Mesenchymal stem cell (in vitro differentiated cells and primary cell): ENCODE data around the gene ELK3.

ENCODE experiments used
- DNase-seq: peaks from one replicate; pipeline ENCODE4 v3.0.0-alpha.2; 2013
- H2AFZ ChIP-seq: one replicate; pipeline ENCODE4 v1.6.1; 2013; ENCODE audit warnings: low read depth, mild to moderate bottlenecking, control low read depth, inconsistent platforms, low read length, moderate library complexity
- H2AK5ac ChIP-seq: 2 replicates; pipeline ENCODE4 v1.6.1; 2013; ENCODE audit warnings: low read length, moderate library complexity, mild to moderate bottlenecking, inconsistent platforms; ENCODE audit not compliant: severe bottlenecking
- H2BK120ac ChIP-seq: one replicate; pipeline ENCODE4 v1.6.1; 2013; ENCODE audit warnings: low read depth, mild to moderate bottlenecking, inconsistent platforms, low read length, moderate library complexity
- H2BK12ac ChIP-seq, 2 experiments: one replicate each; pipeline ENCODE4 v1.6.1; 2013; ENCODE audit warnings: inconsistent platforms in 2 of 2, low read length in 2 of 2, mild to moderate bottlenecking in 2 of 2, moderate library complexity in 2 of 2, control low read depth in 1 of 2
- H2BK15ac ChIP-seq: one replicate; pipeline ENCODE4 v1.6.1; 2013; ENCODE audit warnings: mild to moderate bottlenecking, low read depth, inconsistent platforms; ENCODE audit not compliant: poor library complexity, severe bottlenecking
- H2BK5ac ChIP-seq: 2 replicates; pipeline ENCODE4 v1.6.1; 2013; ENCODE audit warnings: low read depth, mild to moderate bottlenecking, low read length, control low read depth, inconsistent platforms; ENCODE audit not compliant: poor library complexity, severe bottlenecking
- H3K14ac ChIP-seq, 2 experiments: one replicate each; pipeline ENCODE4 v1.6.1; 2013; ENCODE audit warnings: inconsistent platforms in 2 of 2, low read length in 2 of 2, control low read depth in 1 of 2, mild to moderate bottlenecking in 1 of 2, moderate library complexity in 1 of 2
- H3K18ac ChIP-seq, 2 experiments: one replicate each; pipeline ENCODE4 v1.6.1; 2013; ENCODE audit warnings: inconsistent platforms in 2 of 2, low read length in 2 of 2, control low read depth in 1 of 2, low read depth in 1 of 2, mild to moderate bottlenecking in 1 of 2
- H3K23ac ChIP-seq, 2 experiments: one replicate each; pipeline ENCODE4 v1.6.1; 2013; ENCODE audit warnings: inconsistent platforms in 2 of 2, low read length in 2 of 2, mild to moderate bottlenecking in 2 of 2, moderate library complexity in 2 of 2, control low read depth in 1 of 2
- H3K27ac ChIP-seq: 2 replicates; pipeline ENCODE4 v1.5.1; 2013; ENCODE audit warnings: mild to moderate bottlenecking, moderate library complexity, low read length, control low read depth, inconsistent platforms; ENCODE audit not compliant: poor library complexity, severe bottlenecking
- H3K27me3 ChIP-seq, 2 experiments: 2 replicates each; pipeline versions ENCODE4 v1.6.1 to v1.7.0; 2013; ENCODE audit warnings: low read length in 2 of 2, mild to moderate bottlenecking in 2 of 2, moderate library complexity in 2 of 2, control low read depth in 1 of 2, inconsistent platforms in 1 of 2; ENCODE audit not compliant: control insufficient read depth in 1 of 2, insufficient read depth in 1 of 2
- H3K36me3 ChIP-seq, 2 experiments: 2 replicates each; pipeline versions ENCODE4 v1.6.1 to v1.7.0; 2013; ENCODE audit warnings: low read length in 2 of 2, control low read depth in 1 of 2, inconsistent platforms in 1 of 2, low read depth in 1 of 2, mild to moderate bottlenecking in 1 of 2; ENCODE audit not compliant: insufficient read depth in 2 of 2, control insufficient read depth in 1 of 2
- H3K4ac ChIP-seq, 2 experiments: one replicate each; pipeline ENCODE4 v1.6.1; 2013; ENCODE audit warnings: inconsistent platforms in 2 of 2, low read length in 2 of 2, mild to moderate bottlenecking in 2 of 2, moderate library complexity in 2 of 2, control low read depth in 1 of 2, low read depth in 1 of 2
- H3K4me1 ChIP-seq: 2 replicates; pipeline ENCODE4 v1.6.1; 2013; ENCODE audit warnings: low read depth, low read length, control low read depth; ENCODE audit not compliant: control insufficient read depth, insufficient read depth
- H3K4me2 ChIP-seq: 2 replicates; pipeline ENCODE4 v1.6.1; 2013; ENCODE audit warnings: low read length, mild to moderate bottlenecking, inconsistent platforms; ENCODE audit not compliant: poor library complexity, severe bottlenecking
- H3K4me3 ChIP-seq, 2 experiments: 2 replicates each; pipeline versions ENCODE4 v1.5.1 to v1.7.0; 2013; ENCODE audit warnings: low read length in 2 of 2, mild to moderate bottlenecking in 2 of 2, control low read depth in 1 of 2, low read depth in 1 of 2; ENCODE audit not compliant: insufficient read depth in 1 of 2
- H3K79me1 ChIP-seq: replicated peaks from 2 replicates; pipeline ENCODE4 v1.6.1; 2013; ENCODE audit warnings: mild to moderate bottlenecking, control low read depth, low read length, inconsistent platforms; ENCODE audit not compliant: poor library complexity, severe bottlenecking
- H3K9ac ChIP-seq: 2 replicates; pipeline ENCODE4 v1.7.0; 2013; ENCODE audit warnings: mild to moderate bottlenecking, low read length, moderate library complexity
- H3K9me3 ChIP-seq: 2 replicates; pipeline ENCODE4 v1.7.0; 2013; ENCODE audit warnings: mild to moderate bottlenecking, low read length; ENCODE audit not compliant: control insufficient read depth
- H4K8ac ChIP-seq: one replicate; pipeline ENCODE4 v1.6.1; 2013; ENCODE audit warnings: inconsistent platforms, mild to moderate bottlenecking, low read length, moderate library complexity
- H4K91ac ChIP-seq: one replicate; pipeline ENCODE4 v1.6.1; 2013; ENCODE audit warnings: mild to moderate bottlenecking, low read length, inconsistent platforms
- WGBS: methylation state at CpG from one replicate; pipeline ENCODE4 v1.1.7; 2013; ENCODE audit warnings: mixed read lengths; 5-methylcytosine and 5-hydroxymethylcytosine counted together

The ELK3 gene

GRCh38 chr12:96195845-96196451, 1.8 kb downstream of the ELK3 start:
- peak overlapping the region; percentile 68 for H2BK5ac ChIP-seq
- no peak overlapping the region for H2AFZ ChIP-seq
- no peak overlapping the region for H4K8ac ChIP-seq
- H3K4me1 ChIP-seq: peaks cover 5% of the 10 kb centered on the region
- H3K9ac ChIP-seq: peak overlapping the region; percentile 98
- H3K14ac ChIP-seq: no peak overlapping the region
- no peak overlapping the region for H2AK5ac ChIP-seq
- no peaks in the 10 kb centered on the region for H3K36me3 ChIP-seq
- peak overlapping the region; percentile 96 for H3K4me2 ChIP-seq
- peak overlapping the region; percentile 34 to 46 for H3K18ac ChIP-seq
- DNase-seq: peak; percentile 87
- peaks cover 2% of the 10 kb centered on the region for H3K79me1 ChIP-seq
- no peaks in the 10 kb centered on the region for H3K27me3 ChIP-seq
- peak overlapping the region; percentile 50 to 97 for H3K4me3 ChIP-seq
- peak overlapping the region; percentile 86 for H2BK120ac ChIP-seq
- H3K23ac ChIP-seq: no peak overlapping the region
- H2BK12ac ChIP-seq: peak overlapping the region in 1 of 2 experiments; percentile 25
- H3K27ac ChIP-seq: peak overlapping the region; percentile 97
- peak overlapping the region; percentile 80 for H4K91ac ChIP-seq
- H2BK15ac ChIP-seq: no peak overlapping the region
- no peaks in the 10 kb centered on the region for H3K9me3 ChIP-seq
- WGBS: 0% methylated on average over 6 of the region's 14 CpGs
- H3K4ac ChIP-seq: peak overlapping the region in 1 of 2 experiments; percentile 94

GRCh38 chr12:96196781-96197180, 2.6 kb downstream of the ELK3 start:
- Histone ChIP-seq H2AK5ac (no peak overlapping the region), H3K9me3 (no peaks in the 10 kb centered on the region), H3K18ac (peak overlapping the region; percentile 62 to 70), H2BK5ac (peak overlapping the region; percentile 66), H2BK12ac (no peak overlapping the region), H3K14ac (no peak overlapping the region), H3K4me1 (peaks cover 7% of the 10 kb centered on the region), H3K4me3 (peak overlapping the region in 1 of 2 experiments; percentile 80), H3K36me3 (no peaks in the 10 kb centered on the region), H3K27ac (peak overlapping the region; percentile 97), H3K4me2 (peak overlapping the region; percentile 66), H3K79me1 (peaks cover 2% of the 10 kb centered on the region), H4K91ac (no peak overlapping the region), H4K8ac (no peak overlapping the region), H3K9ac (peak overlapping the region; percentile 98), H2BK120ac (peak overlapping the region; percentile 86), H3K23ac (no peak overlapping the region), H3K27me3 (no peaks in the 10 kb centered on the region), H2AFZ (no peak overlapping the region), H3K4ac (no peak overlapping the region), H2BK15ac (no peak overlapping the region)
- DNase-seq: peak; percentile 58
- 3% methylated on average over 5 of the region's 6 CpGs for WGBS

- H3K27me3 ChIP-seq: no peaks in the 10 kb centered on the region
- H2BK120ac ChIP-seq: no peak overlapping the region
- peak overlapping the region; percentile 54 for H3K4me2 ChIP-seq
- peak overlapping the region; percentile 64 for H2AK5ac ChIP-seq
- no peaks in the 10 kb centered on the region for H3K9me3 ChIP-seq
- H3K9ac ChIP-seq: peak overlapping the region; percentile 98
- peak; percentile 93 for DNase-seq
- peak overlapping the region in 1 of 2 experiments; percentile 80 for H3K4me3 ChIP-seq
- H2AFZ ChIP-seq: no peak overlapping the region
- no peak overlapping the region for H3K14ac ChIP-seq
- H3K4me1 ChIP-seq: peaks cover 7% of the 10 kb centered on the region
- WGBS: 50% methylated on average over 2 of the region's 3 CpGs
- H2BK5ac ChIP-seq: no peak overlapping the region
- no peak overlapping the region for H4K8ac ChIP-seq
- no peak overlapping the region for H4K91ac ChIP-seq
- H3K27ac ChIP-seq: peak overlapping the region; percentile 93
- H3K4ac ChIP-seq: peak overlapping the region in 1 of 2 experiments; percentile 73
- H2BK12ac ChIP-seq: no peak overlapping the region
- peak overlapping the region; percentile 26 for H2BK15ac ChIP-seq
- H3K18ac ChIP-seq: no peak overlapping the region
- H3K79me1 ChIP-seq: peaks cover 3% of the 10 kb centered on the region
- no peak overlapping the region for H3K23ac ChIP-seq
- peaks cover 0 to 1% of the 10 kb centered on the region in 2 experiments for H3K36me3 ChIP-seq
Observed at GRCh38 chr12:96197503-96198272, 3.5 kb downstream of the ELK3 start.

GRCh38 chr12:96198965-96199364, 4.8 kb downstream of the ELK3 start:
- H2BK12ac ChIP-seq: no peak overlapping the region
- peak; percentile 91 for DNase-seq
- no peak overlapping the region for H4K8ac ChIP-seq
- no peak overlapping the region for H3K4ac ChIP-seq
- peaks cover 3% of the 10 kb centered on the region for H3K79me1 ChIP-seq
- H4K91ac ChIP-seq: no peak overlapping the region
- no peak overlapping the region for H2BK120ac ChIP-seq
- H3K4me3 ChIP-seq: peak overlapping the region in 1 of 2 experiments; percentile 41
- H3K4me2 ChIP-seq: no peak overlapping the region
- no peak overlapping the region for H2BK15ac ChIP-seq
- no peak overlapping the region for H3K23ac ChIP-seq
- H3K9ac ChIP-seq: peak overlapping the region; percentile 98
- H3K4me1 ChIP-seq: peaks cover 7% of the 10 kb centered on the region
- peak overlapping the region; percentile 89 for H3K27ac ChIP-seq
- H3K9me3 ChIP-seq: no peaks in the 10 kb centered on the region
- no peak overlapping the region for H3K14ac ChIP-seq
- no peak overlapping the region for H2AFZ ChIP-seq
- peaks cover 5 to 6% of the 10 kb centered on the region in 2 experiments for H3K36me3 ChIP-seq
- H3K27me3 ChIP-seq: no peaks in the 10 kb centered on the region
- no peak overlapping the region for H2AK5ac ChIP-seq
- no peak overlapping the region for H2BK5ac ChIP-seq
- H3K18ac ChIP-seq: no peak overlapping the region
